CD4-positive, alpha-beta T cell treated with Interleukin-12 subunit alpha and Interleukin-12 subunit beta, for 1 hour (primary cell): Measurements from ENCODE around the gene DNAL1.
"Not testable (repeated sequence)": the region's sequence is repeated elsewhere in the genome, so short reads cannot be mapped to it uniquely, and the experiment has no call there.

ENCODE experiments used
- DNase-seq: peaks from one replicate; pipeline ENCODE4 v3.0.0-alpha.2; 2020

DNAL1 gene

GRCh38 chr14:73640796-73641365 is 3.9 kb upstream of the DNAL1 start:
- DNase-seq, result no peak

- DNase-seq, result no peak
Observed at GRCh38 chr14:73645248-73645610, 443 bp downstream of the DNAL1 start.

GRCh38 chr14:73651005-73651404 is 6.2 kb downstream of the DNAL1 start:
- no peak for DNase-seq

GRCh38 chr14:73655851-73656250 is 11.1 kb downstream of the DNAL1 start:
- DNase-seq, result no peak

GRCh38 chr14:73659202-73659601 is 14.4 kb downstream of the DNAL1 start:
- DNase-seq, result not testable (repeated sequence)

GRCh38 chr14:73660511-73660910 is 15.7 kb downstream of the DNAL1 start:
- DNase-seq, result no peak

- no peak for DNase-seq
Observed at GRCh38 chr14:73661872-73662271, 17.1 kb downstream of the DNAL1 start.

- no peak for DNase-seq
Observed at GRCh38 chr14:73662487-73662943, 17.7 kb downstream of the DNAL1 start.

GRCh38 chr14:73663548-73664212 is 18.9 kb downstream of the DNAL1 start:
- DNase-seq, result no peak

- DNase-seq, result no peak
Observed at GRCh38 chr14:73665130-73665529, 20.3 kb downstream of the DNAL1 start.

- no peak for DNase-seq
Observed at GRCh38 chr14:73666583-73666982, 21.8 kb downstream of the DNAL1 start.

- DNase-seq, result no peak
Observed at GRCh38 chr14:73667854-73668253, 23.1 kb downstream of the DNAL1 start.

- DNase-seq, result no peak
Observed at GRCh38 chr14:73674986-73675385, 30.2 kb downstream of the DNAL1 start.

GRCh38 chr14:73678698-73679097 is 33.9 kb downstream of the DNAL1 start:
- DNase-seq, result no peak

- DNase-seq, result no peak
Observed at GRCh38 chr14:73680821-73681220, 36.0 kb downstream of the DNAL1 start.

- no peak for DNase-seq
Observed at GRCh38 chr14:73684627-73685026, 39.8 kb downstream of the DNAL1 start.

GRCh38 chr14:73685328-73685727 is 40.5 kb downstream of the DNAL1 start:
- DNase-seq, result no peak

- no peak for DNase-seq
Observed at GRCh38 chr14:73686901-73687300, 42.1 kb downstream of the DNAL1 start.

GRCh38 chr14:73694083-73694482 is 49.3 kb downstream of the DNAL1 start:
- no peak for DNase-seq

GRCh38 chr14:73695082-73695481 is 50.3 kb downstream of the DNAL1 start:
- DNase-seq, result no peak

GRCh38 chr14:73695997-73696396 is 51.2 kb downstream of the DNAL1 start:
- DNase-seq, result no peak

- no peak for DNase-seq
Observed at GRCh38 chr14:73696466-73697400, 51.9 kb downstream of the DNAL1 start.

GRCh38 chr14:73700325-73700724 is 55.5 kb downstream of the DNAL1 start:
- DNase-seq, result no peak

GRCh38 chr14:73708076-73708475 is 63.3 kb downstream of the DNAL1 start:
- not testable (repeated sequence) for DNase-seq
